Suprapubic skin (tissue), 4 donors: ENCODE measurements around the gene MOB4.

ENCODE experiments used
- CTCF ChIP-seq, 2 donors: fragments of 200-600 bp in 1 of 2; fragments of 450-650 bp in 1 of 2; sonication (generic) in 1 of 2; IDR thresholded peaks; one replicate each; pipeline ENCODE4 v1.5.1; 2016 to 2019; ENCODE audit warnings: antibody characterized with exemption in 2 of 2, mild to moderate bottlenecking in 1 of 2, moderate library complexity in 1 of 2
- EP300 ChIP-seq: sonication (generic); formaldehyde crosslinking; IDR thresholded peaks from one replicate; pipeline ENCODE4 v1.6.1; 2017; ENCODE audit warnings: antibody characterized with exemption
- POLR2A ChIP-seq, 2 donors: fragments of 450-650 bp; IDR thresholded peaks; one replicate each; pipeline ENCODE4 v1.6.1; 2017; ENCODE audit warnings: antibody characterized with exemption in 2 of 2, mild to moderate bottlenecking in 2 of 2, moderate library complexity in 2 of 2
- POLR2AphosphoS5 ChIP-seq, 3 donors: sonication (generic); formaldehyde crosslinking; IDR thresholded peaks; one replicate each; pipeline ENCODE4 v1.6.1; 2017; ENCODE audit warnings: antibody characterized with exemption in 3 of 3

GRCh38 chr2:197517150-197517549, 1.3 kb downstream of the MOB4 start:
- TF ChIP-seq CTCF (IDR thresholded peaks at IDR 0.05) (no peak), EP300 (no peak), POLR2A (IDR thresholded peaks at IDR 0.05) (no peak), POLR2AphosphoS5 (IDR thresholded peaks at IDR 0.05) (no peak)
